ENCODE results near the gene TLR3. TPM values are rescaled to one million over a fixed set of nuclear protein-coding genes. Genes with fewer than 3 reads are reported as not detected.

The TLR3 gene
- total and polyA plus RNA-seq, 10 of the 15 experiments (the other 5 are each of a cell fraction or from before 2014, with no cell fraction given) = under 0.01 to 0.05 (median 0.03) TPM; not detected in 7

DNA sequence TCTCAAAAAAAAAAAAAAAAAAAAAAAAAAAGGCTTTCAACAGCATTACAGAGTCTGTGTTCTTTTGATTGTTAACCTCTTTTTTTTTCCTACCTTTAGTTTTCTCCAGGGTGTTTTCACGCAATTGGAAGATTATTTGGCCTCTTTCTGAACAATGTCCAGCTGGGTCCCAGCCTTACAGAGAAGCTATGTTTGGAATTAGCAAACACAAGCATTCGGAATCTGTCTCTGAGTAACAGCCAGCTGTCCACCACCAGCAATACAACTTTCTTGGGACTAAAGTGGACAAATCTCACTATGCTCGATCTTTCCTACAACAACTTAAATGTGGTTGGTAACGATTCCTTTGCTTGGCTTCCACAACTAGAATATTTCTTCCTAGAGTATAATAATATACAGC lies 13.3 kb downstream of the TLR3 start:
- Histone ChIP-seq H4K20me1 (ENCODE audit: control insufficient read depth, insufficient read depth) (no peaks in the 10 kb centered on the region), H3K79me2 (ENCODE audit: control insufficient read depth, insufficient read depth, low read length) (no peaks in the 10 kb centered on the region), H3K36me3 (ENCODE audit: control insufficient read depth in 2 of 2, insufficient read depth in 2 of 2, low read length in 1 of 2) (no peaks in the 10 kb centered on the region), H3K9ac (ENCODE audit: control insufficient read depth, insufficient read depth, low read length) (no peak overlapping the region), H3K4me2 (ENCODE audit: control insufficient read depth, insufficient read depth) (no peak overlapping the region), H3K27me3 (replicated peaks in 1 of 2; ENCODE audit: control insufficient read depth in 2 of 2, insufficient read depth in 2 of 2, low read length in 1 of 2) (no peaks in the 10 kb centered on the region; a peak in 1 of 4 replicates), H2AFZ (ENCODE audit: control insufficient read depth, low read depth, low read length) (no peak overlapping the region), H3K27ac (ENCODE audit: control insufficient read depth, insufficient read depth) (no peak overlapping the region), H3K9me3 (replicated peaks; ENCODE audit: control insufficient read depth, insufficient read depth, low read length) (no peaks in the 10 kb centered on the region), H3K4me1 (ENCODE audit: control insufficient read depth, insufficient read depth, low read length) (no peaks in the 10 kb centered on the region), H3K4me3 (no peak overlapping the region)
- RAD21 ChIA-PET (ENCODE audit: unreplicated experiment) = no interaction called here
- SMC1A ChIA-PET (ENCODE audit: uncharacterized antibody, unreplicated experiment) = interaction anchor here (1.0 kb wide), 1 partner anchor 14 kb away, joined by 3 read pairs; the partner anchor contains the start of gene TLR3
- no peak for DNase-seq (ENCODE audit: low read depth, low spot score)
- TF ChIP-seq TBL1XR1 (IDR thresholded peaks at IDR 0.05; ENCODE audit: low read depth, low read length) = no peak
- TF ChIP-seq SMAD1 (IDR thresholded peaks at IDR 0.05; ENCODE audit: low read depth, partially characterized antibody) = no peak
- TF ChIP-seq, protein P1, sequence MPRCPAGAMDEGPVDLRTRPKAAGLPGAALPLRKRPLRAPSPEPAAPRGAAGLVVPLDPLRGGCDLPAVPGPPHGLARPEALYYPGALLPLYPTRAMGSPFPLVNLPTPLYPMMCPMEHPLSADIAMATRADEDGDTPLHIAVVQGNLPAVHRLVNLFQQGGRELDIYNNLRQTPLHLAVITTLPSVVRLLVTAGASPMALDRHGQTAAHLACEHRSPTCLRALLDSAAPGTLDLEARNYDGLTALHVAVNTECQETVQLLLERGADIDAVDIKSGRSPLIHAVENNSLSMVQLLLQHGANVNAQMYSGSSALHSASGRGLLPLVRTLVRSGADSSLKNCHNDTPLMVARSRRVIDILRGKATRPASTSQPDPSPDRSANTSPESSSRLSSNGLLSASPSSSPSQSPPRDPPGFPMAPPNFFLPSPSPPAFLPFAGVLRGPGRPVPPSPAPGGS (IDR thresholded peaks at IDR 0.05; ENCODE audit: borderline replicate concordance, insufficient read depth, low read depth, low read length, poor library complexity, severe bottlenecking) = no peak
- TF ChIP-seq RFX5 (IDR thresholded peaks at IDR 0.05; ENCODE audit: low read depth, low read length) = no peak
- TF ChIP-seq MTA3 (IDR thresholded peaks at IDR 0.05; ENCODE audit: borderline replicate concordance, low read length) = no peak
- no peak for TF ChIP-seq POLR2A (IDR thresholded peaks at IDR 0.05; ENCODE audit: low read depth, low read length)
- no peak for TF ChIP-seq NFIC (IDR thresholded peaks at IDR 0.05; ENCODE audit: low read depth, low read length)
- TF ChIP-seq EP300 (IDR thresholded peaks at IDR 0.05; ENCODE audit: borderline replicate concordance in 1 of 2, control insufficient read depth in 1 of 2, low read depth in 2 of 2, low read length in 2 of 2) = no peak
- TF ChIP-seq, protein P2, sequence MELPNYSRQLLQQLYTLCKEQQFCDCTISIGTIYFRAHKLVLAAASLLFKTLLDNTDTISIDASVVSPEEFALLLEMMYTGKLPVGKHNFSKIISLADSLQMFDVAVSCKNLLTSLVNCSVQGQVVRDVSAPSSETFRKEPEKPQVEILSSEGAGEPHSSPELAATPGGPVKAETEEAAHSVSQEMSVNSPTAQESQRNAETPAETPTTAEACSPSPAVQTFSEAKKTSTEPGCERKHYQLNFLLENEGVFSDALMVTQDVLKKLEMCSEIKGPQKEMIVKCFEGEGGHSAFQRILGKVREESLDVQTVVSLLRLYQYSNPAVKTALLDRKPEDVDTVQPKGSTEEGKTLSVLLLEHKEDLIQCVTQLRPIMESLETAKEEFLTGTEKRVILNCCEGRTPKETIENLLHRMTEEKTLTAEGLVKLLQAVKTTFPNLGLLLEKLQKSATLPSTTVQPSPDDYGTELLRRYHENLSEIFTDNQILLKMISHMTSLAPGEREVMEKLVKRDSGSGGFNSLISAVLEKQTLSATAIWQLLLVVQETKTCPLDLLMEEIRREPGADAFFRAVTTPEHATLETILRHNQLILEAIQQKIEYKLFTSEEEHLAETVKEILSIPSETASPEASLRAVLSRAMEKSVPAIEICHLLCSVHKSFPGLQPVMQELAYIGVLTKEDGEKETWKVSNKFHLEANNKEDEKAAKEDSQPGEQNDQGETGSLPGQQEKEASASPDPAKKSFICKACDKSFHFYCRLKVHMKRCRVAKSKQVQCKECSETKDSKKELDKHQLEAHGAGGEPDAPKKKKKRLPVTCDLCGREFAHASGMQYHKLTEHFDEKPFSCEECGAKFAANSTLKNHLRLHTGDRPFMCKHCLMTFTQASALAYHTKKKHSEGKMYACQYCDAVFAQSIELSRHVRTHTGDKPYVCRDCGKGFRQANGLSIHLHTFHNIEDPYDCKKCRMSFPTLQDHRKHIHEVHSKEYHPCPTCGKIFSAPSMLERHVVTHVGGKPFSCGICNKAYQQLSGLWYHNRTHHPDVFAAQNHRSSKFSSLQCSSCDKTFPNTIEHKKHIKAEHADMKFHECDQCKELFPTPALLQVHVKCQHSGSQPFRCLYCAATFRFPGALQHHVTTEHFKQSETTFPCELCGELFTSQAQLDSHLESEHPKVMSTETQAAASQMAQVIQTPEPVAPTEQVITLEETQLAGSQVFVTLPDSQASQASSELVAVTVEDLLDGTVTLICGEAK (IDR thresholded peaks at IDR 0.05; ENCODE audit: borderline replicate concordance) = no peak
- TF ChIP-seq, protein P3, sequence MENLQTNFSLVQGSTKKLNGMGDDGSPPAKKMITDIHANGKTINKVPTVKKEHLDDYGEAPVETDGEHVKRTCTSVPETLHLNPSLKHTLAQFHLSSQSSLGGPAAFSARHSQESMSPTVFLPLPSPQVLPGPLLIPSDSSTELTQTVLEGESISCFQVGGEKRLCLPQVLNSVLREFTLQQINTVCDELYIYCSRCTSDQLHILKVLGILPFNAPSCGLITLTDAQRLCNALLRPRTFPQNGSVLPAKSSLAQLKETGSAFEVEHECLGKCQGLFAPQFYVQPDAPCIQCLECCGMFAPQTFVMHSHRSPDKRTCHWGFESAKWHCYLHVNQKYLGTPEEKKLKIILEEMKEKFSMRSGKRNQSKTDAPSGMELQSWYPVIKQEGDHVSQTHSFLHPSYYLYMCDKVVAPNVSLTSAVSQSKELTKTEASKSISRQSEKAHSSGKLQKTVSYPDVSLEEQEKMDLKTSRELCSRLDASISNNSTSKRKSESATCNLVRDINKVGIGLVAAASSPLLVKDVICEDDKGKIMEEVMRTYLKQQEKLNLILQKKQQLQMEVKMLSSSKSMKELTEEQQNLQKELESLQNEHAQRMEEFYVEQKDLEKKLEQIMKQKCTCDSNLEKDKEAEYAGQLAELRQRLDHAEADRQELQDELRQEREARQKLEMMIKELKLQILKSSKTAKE (IDR thresholded peaks at IDR 0.05; ENCODE audit: low read depth, poor library complexity, severe bottlenecking) = no peak
- no peak for TF ChIP-seq JUND (IDR thresholded peaks at IDR 0.05; ENCODE audit: low read depth, low read length)
- TF ChIP-seq IRF4 (IDR thresholded peaks at IDR 0.05; ENCODE audit: low read depth, low read length) = no peak
- TF ChIP-seq CEBPB (IDR thresholded peaks at IDR 0.05; ENCODE audit: borderline replicate concordance in 1 of 2, low read depth in 2 of 2, low read length in 2 of 2) = no peak
- CTCF ChIA-PET = no interaction called here
- WGBS (ENCODE audit: insufficient coverage, insufficient replicate concordance, low lambda C conversion rate, missing lambda C conversion rate) = 55% methylated on average over 4 of the region's 4 CpGs
- BruUV-seq (replicated peaks) = no TSS peak
- in situ Hi-C loops (cut with MboI) = no loop called here
- no peak for ATAC-seq
- intact Hi-C loops (cut with micrococcal nuclease; ENCODE audit: unreplicated experiment) = no loop called here
- no peak for FAIRE-seq
- POLR2A ChIA-PET = no interaction called here
